HG03108 (cell line): ENCODE results near the gene KRT33B.
"Not testable (repeated sequence)": the region's sequence is repeated elsewhere in the genome, so short reads cannot be mapped to it uniquely, and the experiment has no call there.

Source experiments
- ATAC-seq: cut with Tn5 transposase; IDR thresholded peaks from one replicate; pipeline ENCODE4 v1.9.1; 2021; ENCODE audit warnings: moderate library complexity; ENCODE audit not compliant: unreplicated experiment

Gene KRT33B

GRCh38 chr17:41394254-41394996, 24.8 kb upstream of the KRT33B start:
- no peak for ATAC-seq

- ATAC-seq = no peak
These were observed 24.2 kb upstream of the KRT33B start for GRCh38 chr17:41393826-41394225.

GRCh38 chr17:41393294-41393693, 23.7 kb upstream of the KRT33B start:
- ATAC-seq = no peak

GRCh38 chr17:41392278-41392677, 22.7 kb upstream of the KRT33B start:
- ATAC-seq = no peak

- ATAC-seq = no peak
These were observed 21.9 kb upstream of the KRT33B start for GRCh38 chr17:41391535-41391934.

- ATAC-seq = no peak
These were observed 20.9 kb upstream of the KRT33B start for GRCh38 chr17:41390411-41390938.

GRCh38 chr17:41387670-41388069, 18.1 kb upstream of the KRT33B start:
- ATAC-seq = no peak

GRCh38 chr17:41386227-41386626, 16.6 kb upstream of the KRT33B start:
- no peak for ATAC-seq

GRCh38 chr17:41383690-41384089, 14.1 kb upstream of the KRT33B start:
- ATAC-seq = no peak

GRCh38 chr17:41382394-41382793, 12.8 kb upstream of the KRT33B start:
- ATAC-seq = no peak

- ATAC-seq = not testable (repeated sequence)
These were observed 12.3 kb upstream of the KRT33B start, which contains the start of gene KRT34 for GRCh38 chr17:41381943-41382342. Gene KRT34, minus strand, starts transcription at chr17:41382306. Its CDS starts 60 bp downstream, at chr17:41382246.

- ATAC-seq = not testable (repeated sequence)
These were observed 10.5 kb upstream of the KRT33B start for GRCh38 chr17:41380091-41380490.

- no peak for ATAC-seq
These were observed 7.9 kb upstream of the KRT33B start for GRCh38 chr17:41377546-41377945.

GRCh38 chr17:41369023-41369422, 590 bp downstream of the KRT33B start:
- no peak for ATAC-seq

GRCh38 chr17:41367426-41368075, 2.1 kb downstream of the KRT33B start:
- ATAC-seq = no peak

GRCh38 chr17:41366070-41366469, 3.5 kb downstream of the KRT33B start:
- no peak for ATAC-seq

- ATAC-seq = no peak
These were observed 5.7 kb downstream of the KRT33B start for GRCh38 chr17:41363881-41364280.

- no peak for ATAC-seq
These were observed 9.2 kb downstream of the KRT33B start for GRCh38 chr17:41360296-41360995.

- no peak for ATAC-seq
These were observed 15.1 kb downstream of the KRT33B start for GRCh38 chr17:41354536-41354935.

GRCh38 chr17:41352597-41353366, 16.8 kb downstream of the KRT33B start:
- no peak for ATAC-seq

- ATAC-seq = no peak
These were observed 18.4 kb downstream of the KRT33B start for GRCh38 chr17:41351177-41351576.
